HEK293T (cell line): ENCODE data around the gene NHEJ1.
A peak's percentile ranks its signal among the peaks of the same experiment; 100 is the strongest.

Experiments
- CTCF ChIA-PET: fragments of 350-600 bp; formaldehyde crosslinking; extraction: SDS; loops from one replicate; lab custom pipeline; 2021; ENCODE audit warnings: antibody characterized with exemption, inconsistent platforms; lab: Yijun Ruan, JAX
- POLR2A ChIA-PET: fragments of 350-600 bp; formaldehyde crosslinking; extraction: SDS; loops from one replicate; lab custom pipeline; 2020; ENCODE audit warnings: antibody characterized with exemption, inconsistent platforms; lab: Yijun Ruan, JAX
- DNase-seq: peaks from one replicate; pipeline ENCODE4 v3.0.0; 2012; ENCODE audit warnings: mixed read lengths; ENCODE audit errors: extremely low spot score
- ARNT ChIP-seq: fragments of 450-650 bp; IDR thresholded peaks from 2 replicates; pipeline ENCODE4 v1.6.1; 2017; ENCODE audit warnings: mild to moderate bottlenecking
- BHLHE40 ChIP-seq: fragments of 450-650 bp; IDR thresholded peaks from 2 replicates; pipeline ENCODE4 v1.6.1; 2016; ENCODE audit warnings: mild to moderate bottlenecking, moderate library complexity, borderline replicate concordance
- CTBP1 ChIP-seq: fragments of 450-650 bp; IDR thresholded peaks from 2 replicates; pipeline ENCODE4 v1.6.1; 2016; ENCODE audit warnings: borderline replicate concordance
- ELF4 ChIP-seq: fragments of 450-650 bp; IDR thresholded peaks from 2 replicates; pipeline ENCODE4 v1.6.1; 2017; ENCODE audit warnings: antibody characterized with exemption
- FOXA1 ChIP-seq: fragments of 450-650 bp; IDR thresholded peaks from 2 replicates; pipeline ENCODE4 v1.6.1; 2016; ENCODE audit warnings: mild to moderate bottlenecking
- FOXK2 ChIP-seq: fragments of 450-650 bp; IDR thresholded peaks from 2 replicates; pipeline ENCODE4 v1.6.1; 2016; ENCODE audit warnings: mild to moderate bottlenecking
- FOXM1 ChIP-seq: fragments of 450-650 bp; IDR thresholded peaks from 2 replicates; pipeline ENCODE4 v1.6.1; 2017; ENCODE audit warnings: mild to moderate bottlenecking, borderline replicate concordance
- HDGF ChIP-seq: fragments of 450-650 bp; IDR thresholded peaks from 2 replicates; pipeline ENCODE4 v1.6.1; 2017; ENCODE audit warnings: antibody characterized with exemption, borderline replicate concordance
- L3MBTL2 ChIP-seq: fragments of 450-650 bp; conservative IDR thresholded peaks from 2 replicates; pipeline ENCODE4 v1.6.1; 2016; ENCODE audit warnings: mild to moderate bottlenecking
- LEF1 ChIP-seq: fragments of 450-650 bp; IDR thresholded peaks from 2 replicates; pipeline ENCODE4 v1.6.1; 2017; ENCODE audit warnings: mild to moderate bottlenecking, borderline replicate concordance
- NFRKB ChIP-seq: fragments of 450-650 bp; IDR thresholded peaks from 2 replicates; pipeline ENCODE4 v1.6.1; 2016; ENCODE audit warnings: mild to moderate bottlenecking, moderate library complexity
- PKNOX1 ChIP-seq: fragments of 450-650 bp; IDR thresholded peaks from 2 replicates; pipeline ENCODE4 v1.6.1; 2016
- SP1 ChIP-seq: fragments of 450-650 bp; IDR thresholded peaks from 2 replicates; pipeline ENCODE4 v1.6.1; 2017
- SUZ12 ChIP-seq: fragments of 450-650 bp; IDR thresholded peaks from 2 replicates; pipeline ENCODE4 v1.6.1; 2016; ENCODE audit warnings: mild to moderate bottlenecking
- TARDBP ChIP-seq: fragments of 450-650 bp; IDR thresholded peaks from 2 replicates; pipeline ENCODE4 v1.6.1; 2016
- ZNF384 ChIP-seq: fragments of 450-650 bp; IDR thresholded peaks from 2 replicates; pipeline ENCODE4 v1.6.1; 2016

The NHEJ1 gene

DNA sequence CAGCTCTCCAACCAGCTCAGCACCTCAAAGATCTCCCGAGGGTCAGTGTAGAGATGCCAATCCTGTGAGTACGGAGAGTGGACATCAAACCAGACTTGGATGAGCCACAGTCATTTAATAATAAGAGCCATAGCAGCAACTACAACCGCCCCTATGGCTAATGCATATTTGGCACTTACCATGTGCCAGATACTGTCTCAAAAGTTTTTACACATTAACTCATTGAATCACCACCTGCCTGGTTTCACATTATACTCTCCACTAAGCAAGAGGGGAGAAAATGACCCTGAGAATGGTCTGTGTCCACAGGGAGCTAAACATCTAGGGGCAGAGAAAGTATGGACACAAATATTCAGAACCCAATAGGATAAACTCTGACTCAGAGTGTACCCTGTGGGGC is 13.5 kb upstream of the NHEJ1 start:
- TF ChIP-seq BHLHE40 (no peak), SP1 (no peak), ELF4 (no peak), HDGF (no peak)
- DNase-seq = no peak
- ChIA-PET POLR2A (interaction anchor here (2.1 kb wide), 1 partner anchor 71 kb away, joined by 6 read pairs; the partner anchor contains the start of genes GLB1L and STK16), CTCF (interaction anchor here (0.8 to 2.8 kb wide), 4 partner anchors 18 to 121 kb away, joined by 3 to 8 read pairs (median 4); no protein-coding TSS in a partner anchor)

DNA sequence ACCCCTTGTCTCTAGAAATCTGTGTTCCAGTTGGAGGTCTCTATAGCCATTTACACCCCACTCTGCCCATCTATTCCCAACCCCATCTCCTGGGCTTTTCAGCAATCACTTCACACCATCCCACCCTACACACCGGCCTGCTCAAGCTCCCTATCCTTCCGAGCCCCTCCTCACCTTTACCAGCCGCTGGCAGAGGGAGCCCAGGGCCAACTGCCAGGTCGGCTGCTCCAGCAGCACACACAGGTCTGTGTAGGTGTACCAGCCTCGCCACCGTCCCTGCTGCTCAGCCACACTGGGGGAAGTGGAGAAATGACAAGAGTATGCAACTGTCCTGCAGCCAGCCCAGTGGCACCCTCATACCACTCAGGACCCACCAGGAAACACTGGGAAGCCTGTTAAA is 12.6 kb upstream of the NHEJ1 start:
- POLR2A ChIA-PET = no interaction called here
- CTCF ChIA-PET = interaction anchor here (0.8 to 2.8 kb wide), 2 partner anchors 105 to 122 kb away, joined by 4 to 8 read pairs; no protein-coding TSS in a partner anchor
- DNase-seq = no peak
- TF ChIP-seq CTBP1 (no peak), ELF4 (no peak), FOXA1 (no peak), TARDBP (no peak), PKNOX1 (no peak), SUZ12 (no peak), HDGF (no peak), ZNF384 (no peak), NFRKB (no peak), FOXK2 (no peak), FOXM1 (no peak), SP1 (no peak), ARNT (no peak), BHLHE40 (no peak), LEF1 (no peak), L3MBTL2 (no peak)

DNA sequence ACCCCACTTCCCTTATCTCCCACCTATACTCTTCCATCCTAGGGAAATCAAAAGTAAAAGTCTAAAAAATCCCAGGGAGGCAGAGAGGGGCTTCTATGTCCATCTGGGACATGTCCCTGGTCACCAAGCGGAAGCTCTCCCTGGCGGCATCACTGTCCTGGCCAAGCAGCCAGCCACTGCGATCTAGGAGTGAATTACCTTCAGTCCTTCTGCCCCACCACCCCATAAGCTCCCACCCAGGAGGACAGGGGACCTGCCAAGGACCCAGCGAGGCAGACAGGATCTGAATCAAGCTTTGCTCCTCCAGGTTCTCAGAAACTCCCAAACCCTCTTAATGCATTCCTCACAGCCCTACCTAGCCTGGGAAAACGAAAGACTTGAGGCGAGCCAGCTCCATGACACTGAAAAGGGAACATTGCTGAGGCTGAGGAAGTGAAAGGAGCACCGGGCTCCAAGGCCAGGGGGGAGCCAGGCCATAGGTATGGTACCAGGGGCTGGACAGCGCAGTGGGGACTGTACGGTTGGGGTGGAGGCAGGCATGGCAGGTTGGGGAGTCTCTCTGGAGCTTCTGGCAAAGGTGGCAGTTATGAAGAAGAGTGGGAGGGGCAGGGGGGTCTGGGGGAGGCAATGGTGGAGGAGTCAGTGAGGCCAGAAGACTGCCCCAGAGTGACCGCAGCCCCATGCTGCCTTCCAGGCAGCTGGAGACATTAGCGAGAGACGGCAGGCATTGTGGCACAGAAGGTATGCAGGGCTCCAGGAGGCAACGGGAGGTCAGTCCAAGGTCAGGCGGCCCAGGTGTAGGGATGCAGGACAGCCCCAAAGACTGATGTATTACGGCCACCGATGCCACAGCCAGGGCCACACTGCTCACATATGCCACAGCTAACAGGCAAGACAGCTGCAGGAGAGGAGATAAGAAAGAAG is 11.9 kb upstream of the NHEJ1 start:
- no peak for DNase-seq
- ChIA-PET CTCF (interaction anchor here (0.6 to 2.8 kb wide), 3 partner anchors 14 to 484 kb away, joined by 3 to 8 read pairs (median 3); no protein-coding TSS in a partner anchor), POLR2A (interaction anchor here (1.3 to 1.6 kb wide), 3 partner anchors 34 to 72 kb away, joined by 3 to 6 read pairs (median 4); partner anchors contain the start of genes GLB1L, STK16 and ZFAND2B)
- TF ChIP-seq FOXK2 = no peak
- TF ChIP-seq LEF1 = no peak
- no peak for TF ChIP-seq FOXA1
- no peak for TF ChIP-seq ZNF384
- TF ChIP-seq SUZ12 = no peak
- no peak for TF ChIP-seq L3MBTL2
- TF ChIP-seq SP1 = no peak
- TF ChIP-seq NFRKB = no peak
- no peak for TF ChIP-seq HDGF
- TF ChIP-seq CTBP1 = no peak
- TF ChIP-seq ELF4 = no peak
- no peak for TF ChIP-seq PKNOX1
- no peak for TF ChIP-seq FOXM1
- no peak for TF ChIP-seq ARNT
- no peak for TF ChIP-seq TARDBP

DNA sequence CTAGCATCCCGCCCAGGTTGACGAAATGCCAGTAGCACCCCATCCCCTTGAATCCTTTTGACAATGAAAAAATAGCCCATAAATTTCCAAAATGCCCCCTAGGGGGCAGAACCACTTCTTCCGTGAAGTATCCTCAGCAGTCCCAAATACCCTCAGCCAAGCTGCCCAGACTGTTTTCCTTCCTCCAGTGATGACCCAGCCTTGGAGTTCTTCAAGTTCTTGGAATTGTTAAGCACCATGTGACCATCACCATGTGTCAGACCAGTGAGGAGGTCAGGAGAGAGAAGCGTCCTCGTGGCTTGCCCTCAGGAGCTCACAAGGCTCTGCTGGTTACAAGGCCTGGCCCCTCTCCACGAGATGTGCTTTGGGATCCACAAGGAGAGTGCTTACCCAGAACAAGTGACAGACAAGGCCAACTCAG is 10.6 kb upstream of the NHEJ1 start:
- CTCF ChIA-PET = interaction anchor here (0.8 to 2.8 kb wide), 6 partner anchors 12 to 173 kb away, joined by 3 to 8 read pairs (median 4); no protein-coding TSS in a partner anchor
- TF ChIP-seq FOXK2 (no peak), ELF4 (no peak), PKNOX1 (no peak), ARNT (no peak), SP1 (no peak), FOXM1 (no peak), BHLHE40 (no peak), L3MBTL2 (no peak), SUZ12 (no peak), FOXA1 (no peak), ZNF384 (no peak), HDGF (no peak), CTBP1 (no peak)
- peak; percentile 42 for DNase-seq
- POLR2A ChIA-PET = interaction anchor here (1.3 to 1.6 kb wide), 3 partner anchors 35 to 74 kb away, joined by 3 to 6 read pairs (median 4); partner anchors contain the start of genes GLB1L, STK16 and ZFAND2B

GRCh38 chr2:219169930-219170654 is 9.5 kb upstream of the NHEJ1 start, which contains the start of gene SLC23A3:
Gene SLC23A3 (minus strand): TSS chr2:219170029. CDS start chr2:219169984, 45 bp downstream.
- CTCF ChIA-PET = interaction anchor here (0.7 to 1.0 kb wide), 2 partner anchors 108 to 125 kb away, joined by 3 read pairs; no protein-coding TSS in a partner anchor
- POLR2A ChIA-PET = no interaction called here
- TF ChIP-seq HDGF = no peak
- TF ChIP-seq FOXM1 = no peak
- TF ChIP-seq NFRKB = no peak
- no peak for TF ChIP-seq TARDBP
- TF ChIP-seq ELF4 = no peak
- no peak for TF ChIP-seq PKNOX1
- no peak for TF ChIP-seq SP1
- no peak for TF ChIP-seq LEF1
- no peak for TF ChIP-seq FOXA1
- no peak for TF ChIP-seq SUZ12
- no peak for DNase-seq
